IMR-90 (cell line): Measurements from ENCODE around the gene ELFN1. TPM values are rescaled to one million over a fixed set of nuclear protein-coding genes. Genes with fewer than 3 reads are reported as not detected.
A peak's percentile ranks its signal among the peaks of the same experiment; 100 is the strongest.

ENCODE experiments used
- ATAC-seq: fragments of 200-7000 bp; cut with Tn5 transposase; 2 replicates; pipeline ENCODE4 v1.9.1; 2020; ENCODE audit warnings: low read depth, mild to moderate bottlenecking, moderate library complexity
- BruUV-seq: library from RNA; stranded (reverse); fragments of 400-500 nt; replicated peaks from 2 replicates; lab custom pipeline; 2021; lab: Mats Ljungman, UMichigan
- CTCF ChIA-PET: fragments of 300-600 bp; formaldehyde crosslinking; extraction: SDS; loops from one replicate; lab custom pipeline; 2021; ENCODE audit warnings: antibody characterized with exemption; lab: Yijun Ruan, JAX
- POLR2A ChIA-PET: fragments of 300-600 bp; sonication (Branson Sonifier 250); formaldehyde crosslinking; loops from one replicate; lab custom pipeline; 2022; ENCODE audit warnings: antibody characterized with exemption; ENCODE audit not compliant: unreplicated experiment; lab: Charles Lee
- DNase-seq: peaks from one replicate; pipeline ENCODE4 v3.0.0; 2013
- H2AFZ ChIP-seq: replicated peaks from 2 replicates; pipeline ENCODE3; 2013; ENCODE audit warnings: low read length, mild to moderate bottlenecking; ENCODE audit not compliant: poor library complexity
- H2AK5ac ChIP-seq: 2 replicates; pipeline ENCODE4 v1.6.1; 2013; ENCODE audit warnings: low read depth, low read length, inconsistent platforms
- H2AK9ac ChIP-seq: replicated peaks from 2 replicates; pipeline ENCODE3; 2013; ENCODE audit warnings: mild to moderate bottlenecking, low read depth, low read length, moderate library complexity; ENCODE audit not compliant: poor library complexity
- H2BK120ac ChIP-seq: 2 replicates; pipeline ENCODE4 v1.6.1; 2013; ENCODE audit warnings: low read depth, low read length, inconsistent platforms
- H2BK15ac ChIP-seq: 3 replicates; pipeline ENCODE4 v1.6.1; 2013; ENCODE audit warnings: low read depth, low read length, inconsistent platforms
- H2BK20ac ChIP-seq: 2 replicates; pipeline ENCODE4 v1.6.1; 2013; ENCODE audit warnings: low read depth, mild to moderate bottlenecking, inconsistent platforms, low read length, moderate library complexity
- H2BK5ac ChIP-seq: 2 replicates; pipeline ENCODE4 v1.6.1; 2013; ENCODE audit warnings: mild to moderate bottlenecking, low read depth, low read length, inconsistent platforms; ENCODE audit not compliant: poor library complexity, severe bottlenecking
- H3K14ac ChIP-seq: replicated peaks from 2 replicates; pipeline ENCODE4 v1.6.1; 2013; ENCODE audit warnings: low read depth, low read length, inconsistent platforms
- H3K18ac ChIP-seq: 2 replicates; pipeline ENCODE4 v1.6.1; 2013; ENCODE audit warnings: low read depth, low read length, control low read depth
- H3K23ac ChIP-seq: 2 replicates; pipeline ENCODE4 v1.6.1; 2013; ENCODE audit warnings: low read depth, low read length, inconsistent platforms
- H3K27ac ChIP-seq: 2 replicates; pipeline ENCODE4 v1.5.1; 2013; ENCODE audit warnings: mild to moderate bottlenecking, control low read depth, low read length; ENCODE audit not compliant: insufficient read depth
- H3K27me3 ChIP-seq: 2 replicates; pipeline ENCODE4 v1.6.1; 2013; ENCODE audit warnings: low read length; ENCODE audit not compliant: control insufficient read depth, insufficient read depth
- H3K36me3 ChIP-seq: 2 replicates; pipeline ENCODE4 v1.6.1; 2013; ENCODE audit warnings: low read length, mixed read lengths; ENCODE audit not compliant: control insufficient read depth, insufficient read depth
- H3K4ac ChIP-seq: 2 replicates; pipeline ENCODE4 v1.6.1; 2013; ENCODE audit warnings: low read depth, low read length, inconsistent platforms
- H3K4me1 ChIP-seq: 2 replicates; pipeline ENCODE4 v1.6.1; 2013; ENCODE audit warnings: low read length, mixed read lengths; ENCODE audit not compliant: control insufficient read depth, insufficient read depth
- H3K4me2 ChIP-seq: 2 replicates; pipeline ENCODE4 v1.6.1; 2013; ENCODE audit warnings: low read depth, mild to moderate bottlenecking, control low read depth, low read length, moderate library complexity
- H3K4me3 ChIP-seq: 2 replicates; pipeline ENCODE4 v1.5.1; 2013; ENCODE audit warnings: low read depth, mild to moderate bottlenecking, control low read depth, low read length, moderate library complexity; ENCODE audit not compliant: insufficient read depth
- H3K56ac ChIP-seq: 2 replicates; pipeline ENCODE4 v1.6.1; 2013; ENCODE audit warnings: low read length, inconsistent platforms; ENCODE audit not compliant: insufficient read depth; ENCODE audit errors: extremely low read depth
- H3K79me1 ChIP-seq, 2 experiments: 2 replicates each; pipeline ENCODE4 v1.6.1; 2013; ENCODE audit warnings: low read length in 2 of 2, inconsistent platforms in 1 of 2, low read depth in 1 of 2
- H3K9ac ChIP-seq: 2 replicates; pipeline ENCODE4 v1.6.1; 2013; ENCODE audit warnings: low read depth, low read length, control low read depth
- H3K9me1 ChIP-seq: 2 replicates; pipeline ENCODE4 v1.6.1; 2013; ENCODE audit warnings: low read length, inconsistent platforms; ENCODE audit not compliant: insufficient read depth
- H3K9me3 ChIP-seq: 2 replicates; pipeline ENCODE4 v1.6.1; 2013; ENCODE audit warnings: low read length; ENCODE audit not compliant: control insufficient read depth, insufficient read depth
- H4K20me1 ChIP-seq: 2 replicates; pipeline ENCODE4 v1.6.1; 2013; ENCODE audit warnings: low read length, inconsistent platforms; ENCODE audit not compliant: insufficient read depth
- H4K5ac ChIP-seq: 2 replicates; pipeline ENCODE4 v1.6.1; 2013; ENCODE audit warnings: mild to moderate bottlenecking, low read depth, low read length, control low read depth
- H4K8ac ChIP-seq, 2 experiments: 2 replicates each; pipeline ENCODE4 v1.6.1; 2013; ENCODE audit warnings: low read depth in 2 of 2, low read length in 2 of 2, control low read depth in 1 of 2, inconsistent platforms in 1 of 2
- H4K91ac ChIP-seq: 2 replicates; pipeline ENCODE4 v1.6.1; 2013; ENCODE audit warnings: low read depth, low read length, inconsistent platforms; ENCODE audit not compliant: insufficient read depth
- MXI1 ChIP-seq: IDR thresholded peaks from 2 replicates; pipeline ENCODE4 v1.6.1; 2012; ENCODE audit warnings: low read depth, mild to moderate bottlenecking, low read length, moderate library complexity, borderline replicate concordance
- RAD21 ChIP-seq: IDR thresholded peaks from 2 replicates; pipeline ENCODE4 v1.6.1; 2012; ENCODE audit warnings: low read length, improper control_type of control experiment
- USF2 ChIP-seq: fragments of 150-350 bp; IDR thresholded peaks from 2 replicates; pipeline ENCODE4 v1.6.1; 2017; ENCODE audit warnings: mild to moderate bottlenecking, antibody characterized with exemption, low read length, low read depth
- WGBS, 2 experiments: methylation state at CpG; one replicate each; pipeline versions ENCODE4 v1.1.5 to v1.1.7; 2013; ENCODE audit warnings: missing lambda C conversion rate in 2 of 2; ENCODE audit not compliant: insufficient read length in 1 of 2; ENCODE audit errors: extremely low coverage in 2 of 2; 5-methylcytosine and 5-hydroxymethylcytosine counted together
- dilution Hi-C: fragments of 300-500 bp; cut with HindIII; formaldehyde crosslinking; loops from one replicate; pipeline ENCODE4 v1.14.3; 2018; ENCODE audit warnings: low sequenced_read_pairs; ENCODE audit not compliant: unreplicated experiment
- in situ Hi-C: fragments of 300-500 bp; cut with MboI; formaldehyde crosslinking; loops from 3 replicates; pipeline ENCODE4 v1.14.3; 2019; ENCODE audit warnings: low sequenced_read_pairs, inconsistent platforms, mixed read lengths
- intact Hi-C: fragments of 100-400 bp; cut with micrococcal nuclease; formaldehyde crosslinking; loops from 2 replicates; pipeline ENCODE4 v1.10.0; 2022
- polyA plus RNA-seq, 3 experiments: library from polyadenylated mRNA; depleted of rRNA; stranded (reverse); fragments of >200 nt; gene quantifications; 2 replicates each; pipeline ENCODE4 v1.2.3, GENCODE V29; 2012; ENCODE audit warnings: low replicate concordance in 1 of 3
- total RNA-seq: library from RNA; depleted of rRNA; stranded (reverse); fragments of >200 nt; gene quantifications from 2 replicates; pipeline ENCODE4 v1.2.3, GENCODE V29; 2012

ELFN1 gene
- total and polyA plus RNA-seq, 2 of the 4 experiments (the other 2 are of a cell fraction) = 1.6 to 5.2 TPM

GRCh38 chr7:1630700-1631336 is 39.3 kb upstream of the ELFN1 start:
- no peak overlapping the region for H3K4me2 ChIP-seq
- no peak overlapping the region for H2AFZ ChIP-seq
- no peak overlapping the region for H2AK5ac ChIP-seq
- DNase-seq (no peak), ATAC-seq (no peak)
- BruUV-seq = no TSS peak
- H3K23ac ChIP-seq = no peak overlapping the region
- dilution Hi-C loops = no loop called here
- in situ Hi-C loops = no loop called here
- no peak overlapping the region for H2BK120ac ChIP-seq
- no peak overlapping the region for H3K9ac ChIP-seq
- H2BK5ac ChIP-seq = peak overlapping the region; percentile 24
- H2BK15ac ChIP-seq = no peak overlapping the region
- H3K36me3 ChIP-seq = no peaks in the 10 kb centered on the region
- no peak overlapping the region for H4K91ac ChIP-seq
- H3K27me3 ChIP-seq = peaks cover 10% of the 10 kb centered on the region; the same call in 1 of the 2 replicates
- peaks cover 15% of the 10 kb centered on the region for H3K9me3 ChIP-seq
- H2AK9ac ChIP-seq = no peak overlapping the region
- no peak overlapping the region for H3K27ac ChIP-seq
- no peak overlapping the region for H3K18ac ChIP-seq
- CTCF ChIA-PET = no interaction called here
- POLR2A ChIA-PET = no interaction called here
- H3K4ac ChIP-seq = no peak overlapping the region
- no peak overlapping the region for H3K14ac ChIP-seq
- H4K8ac ChIP-seq = no peak overlapping the region
- H3K4me3 ChIP-seq = no peak overlapping the region
- TF ChIP-seq MXI1 (no peak), USF2 (no peak), RAD21 (no peak)
- intact Hi-C loops = no loop called here
- H3K9me1 ChIP-seq = no peaks in the 10 kb centered on the region; the same call in 1 of the 2 replicates
- no peak overlapping the region for H3K56ac ChIP-seq
- WGBS, 2 experiments = 84 to 100% methylated on average over 1 to 3 of the region's 3 CpGs
- H3K4me1 ChIP-seq = no peaks in the 10 kb centered on the region
- H3K79me1 ChIP-seq = no peaks in the 10 kb centered on the region
- H4K5ac ChIP-seq = no peak overlapping the region
- no peaks in the 10 kb centered on the region for H4K20me1 ChIP-seq
- no peak overlapping the region for H2BK20ac ChIP-seq
